Calu3 (cell line): ENCODE data around the gene NAA11. TPM values are rescaled to one million over a fixed set of nuclear protein-coding genes. Genes with fewer than 3 reads are reported as not detected.

Experiments
- BruUV-seq: library from RNA; stranded (reverse); fragments of 400-500 nt; replicated peaks from 2 replicates; lab custom pipeline; 2021; lab: Mats Ljungman, UMichigan
- CTCF ChIA-PET: fragments of 300-600 bp; sonication (Branson Sonifier 250); formaldehyde crosslinking; loops from one replicate; lab custom pipeline; 2022; ENCODE audit warnings: antibody characterized with exemption; lab: Charles Lee
- DNase-seq: peaks from one replicate; pipeline ENCODE4 v3.0.0; 2022
- H3K27ac Mint-ChIP-seq: one replicate; pipeline ENCODE4 v1.8.0; 2022; ENCODE audit warnings: mixed read lengths; ENCODE audit not compliant: unreplicated experiment
- H3K27me3 Mint-ChIP-seq: one replicate; pipeline ENCODE4 v1.8.0; 2022; ENCODE audit warnings: mixed read lengths; ENCODE audit not compliant: unreplicated experiment
- H3K36me3 Mint-ChIP-seq: one replicate; pipeline ENCODE4 v1.8.0; 2022; ENCODE audit warnings: mild to moderate bottlenecking, moderate library complexity, mixed read lengths; ENCODE audit not compliant: insufficient read depth, unreplicated experiment
- H3K4me1 Mint-ChIP-seq: one replicate; pipeline ENCODE4 v1.8.0; 2022; ENCODE audit warnings: mild to moderate bottlenecking, low read depth, mixed read lengths; ENCODE audit not compliant: unreplicated experiment
- H3K4me3 Mint-ChIP-seq: one replicate; pipeline ENCODE4 v1.8.0; 2022; ENCODE audit warnings: mild to moderate bottlenecking, low read depth, moderate library complexity, mixed read lengths; ENCODE audit not compliant: unreplicated experiment
- H3K9me3 Mint-ChIP-seq: one replicate; pipeline ENCODE4 v1.8.0; 2022; ENCODE audit warnings: low read depth, mixed read lengths; ENCODE audit not compliant: unreplicated experiment
- intact Hi-C: fragments of 100-400 bp; cut with micrococcal nuclease; formaldehyde crosslinking; loops from one replicate; pipeline ENCODE4 v1.10.0; 2022; ENCODE audit not compliant: unreplicated experiment
- total RNA-seq: library from RNA; stranded (reverse); gene quantifications from 2 replicates; pipeline ENCODE4 v1.2.3, GENCODE V29; 2022
- TF ChIP-seq, protein P1 (sequence below): fragments of 200-600 bp; IDR thresholded peaks from one replicate; pipeline ENCODE4 v1.8.0; 2022; ENCODE audit warnings: antibody characterized with exemption; ENCODE audit not compliant: unreplicated experiment

The NAA11 gene
- total RNA-seq, 1 experiment from 2014 or later, result not detected

DNA sequence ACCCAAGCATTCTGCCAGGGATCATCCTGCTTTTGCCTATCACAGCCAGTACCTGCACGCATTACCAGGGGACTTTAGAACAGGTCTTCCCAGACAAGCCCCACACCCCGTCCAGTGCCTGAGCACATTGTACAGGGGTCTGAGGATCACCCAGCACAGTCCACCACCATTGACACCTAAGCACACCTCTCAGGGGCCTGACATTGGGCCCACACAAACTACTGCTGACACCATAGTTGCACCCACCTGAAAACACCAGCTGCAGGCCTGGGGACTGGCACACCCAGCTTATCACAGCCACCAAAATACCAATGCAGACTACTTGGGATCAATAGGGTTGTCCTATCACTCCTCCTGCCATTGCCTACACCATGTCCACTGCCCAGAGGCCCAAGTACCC, 14.7 kb upstream of the NAA11 start:
- CTCF ChIA-PET, result no interaction called here
- no peak overlapping the region for H3K27ac Mint-ChIP-seq
- intact Hi-C loops, result no loop called here
- TF ChIP-seq, protein P1, sequence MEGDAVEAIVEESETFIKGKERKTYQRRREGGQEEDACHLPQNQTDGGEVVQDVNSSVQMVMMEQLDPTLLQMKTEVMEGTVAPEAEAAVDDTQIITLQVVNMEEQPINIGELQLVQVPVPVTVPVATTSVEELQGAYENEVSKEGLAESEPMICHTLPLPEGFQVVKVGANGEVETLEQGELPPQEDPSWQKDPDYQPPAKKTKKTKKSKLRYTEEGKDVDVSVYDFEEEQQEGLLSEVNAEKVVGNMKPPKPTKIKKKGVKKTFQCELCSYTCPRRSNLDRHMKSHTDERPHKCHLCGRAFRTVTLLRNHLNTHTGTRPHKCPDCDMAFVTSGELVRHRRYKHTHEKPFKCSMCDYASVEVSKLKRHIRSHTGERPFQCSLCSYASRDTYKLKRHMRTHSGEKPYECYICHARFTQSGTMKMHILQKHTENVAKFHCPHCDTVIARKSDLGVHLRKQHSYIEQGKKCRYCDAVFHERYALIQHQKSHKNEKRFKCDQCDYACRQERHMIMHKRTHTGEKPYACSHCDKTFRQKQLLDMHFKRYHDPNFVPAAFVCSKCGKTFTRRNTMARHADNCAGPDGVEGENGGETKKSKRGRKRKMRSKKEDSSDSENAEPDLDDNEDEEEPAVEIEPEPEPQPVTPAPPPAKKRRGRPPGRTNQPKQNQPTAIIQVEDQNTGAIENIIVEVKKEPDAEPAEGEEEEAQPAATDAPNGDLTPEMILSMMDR, result no peak
- peaks cover 9% of the 10 kb centered on the region for H3K9me3 Mint-ChIP-seq
- DNase-seq, result no peak
- BruUV-seq, result no TSS peak
- no peaks in the 10 kb centered on the region for H3K27me3 Mint-ChIP-seq
- no peaks in the 10 kb centered on the region for H3K36me3 Mint-ChIP-seq
- no peaks in the 10 kb centered on the region for H3K4me1 Mint-ChIP-seq
- H3K4me3 Mint-ChIP-seq, result no peak overlapping the region

DNA sequence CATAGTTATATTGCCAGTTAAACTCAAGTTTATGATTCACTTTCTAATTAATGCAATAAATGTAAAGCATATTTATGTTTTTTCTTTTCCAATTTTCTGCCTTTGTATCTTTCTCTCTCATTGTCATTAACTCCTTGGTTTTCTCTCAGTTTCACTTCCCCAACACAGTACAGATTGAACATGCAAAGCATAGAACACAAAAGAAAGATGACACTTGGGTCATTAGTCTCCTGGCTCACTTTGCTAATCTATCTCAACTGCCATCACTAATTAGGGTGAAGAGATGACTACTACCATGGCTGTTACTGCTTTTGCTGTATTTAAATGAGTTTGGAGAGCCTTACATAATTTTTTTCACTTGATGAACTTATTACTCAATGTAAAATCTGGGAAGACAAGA, 12.3 kb upstream of the NAA11 start:
- H3K27ac Mint-ChIP-seq, result no peak overlapping the region
- no peaks in the 10 kb centered on the region for H3K36me3 Mint-ChIP-seq
- intact Hi-C loops, result no loop called here
- peaks cover 7% of the 10 kb centered on the region for H3K4me1 Mint-ChIP-seq
- TF ChIP-seq, protein P1, result no peak
- no peak for DNase-seq
- peaks cover 7% of the 10 kb centered on the region for H3K9me3 Mint-ChIP-seq
- BruUV-seq, result no TSS peak
- H3K27me3 Mint-ChIP-seq, result no peaks in the 10 kb centered on the region
- no peak overlapping the region for H3K4me3 Mint-ChIP-seq
- CTCF ChIA-PET, result no interaction called here

DNA sequence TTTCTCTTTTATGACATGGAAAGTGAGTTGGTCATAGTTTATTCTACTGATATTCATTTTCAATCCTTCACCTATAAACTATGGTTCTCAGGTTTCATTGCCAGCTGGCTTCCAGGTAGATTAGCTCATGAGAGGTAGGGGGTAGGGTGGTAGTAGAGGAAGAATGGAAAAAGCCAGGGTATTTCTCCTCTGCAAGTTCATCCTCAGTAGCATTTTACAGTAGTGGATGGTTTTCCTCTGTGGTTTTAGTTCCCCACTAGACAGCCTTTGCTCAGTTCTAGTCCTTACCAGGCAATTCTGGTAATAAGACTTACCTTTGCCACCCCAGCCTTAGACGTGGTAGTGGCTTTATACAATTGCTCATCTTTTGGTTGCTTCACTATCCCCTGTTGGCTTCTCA, 8.9 kb upstream of the NAA11 start:
- intact Hi-C loops, result no loop called here
- DNase-seq, result no peak
- H3K36me3 Mint-ChIP-seq, result no peaks in the 10 kb centered on the region
- BruUV-seq, result no TSS peak
- TF ChIP-seq, protein P1, result no peak
- no peak overlapping the region for H3K27ac Mint-ChIP-seq
- H3K27me3 Mint-ChIP-seq, result no peaks in the 10 kb centered on the region
- CTCF ChIA-PET, result no interaction called here
- H3K9me3 Mint-ChIP-seq, result no peaks in the 10 kb centered on the region
- no peak overlapping the region for H3K4me3 Mint-ChIP-seq
- H3K4me1 Mint-ChIP-seq, result peaks cover 7% of the 10 kb centered on the region

DNA sequence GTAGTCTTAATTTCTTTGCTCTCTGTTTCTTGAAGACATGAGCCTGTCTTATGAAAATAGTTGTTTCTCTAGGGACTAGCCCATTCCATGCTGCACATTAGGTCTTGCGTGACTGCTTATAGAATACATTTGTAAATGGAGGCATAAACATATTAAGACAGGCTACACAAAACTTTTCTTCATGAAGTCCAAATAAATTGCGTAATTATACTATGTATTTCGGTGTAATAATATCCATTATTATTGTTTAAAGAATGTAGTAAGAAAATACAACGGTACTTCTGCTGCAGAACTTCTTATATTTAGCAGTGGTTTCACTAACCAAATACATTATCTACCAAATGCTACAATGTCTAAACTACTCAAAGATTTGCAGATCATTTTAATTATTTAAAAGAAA, 8.5 kb upstream of the NAA11 start:
- no peak overlapping the region for H3K4me3 Mint-ChIP-seq
- no peaks in the 10 kb centered on the region for H3K9me3 Mint-ChIP-seq
- no peak for DNase-seq
- H3K36me3 Mint-ChIP-seq, result no peaks in the 10 kb centered on the region
- CTCF ChIA-PET, result no interaction called here
- TF ChIP-seq, protein P1, result no peak
- peaks cover 7% of the 10 kb centered on the region for H3K4me1 Mint-ChIP-seq
- no peaks in the 10 kb centered on the region for H3K27me3 Mint-ChIP-seq
- no TSS peak for BruUV-seq
- intact Hi-C loops, result no loop called here
- no peak overlapping the region for H3K27ac Mint-ChIP-seq
